WERI-Rb-1 (cell line): ENCODE data around the gene WAS.
A peak's percentile ranks its signal among the peaks of the same experiment; 100 is the strongest.

Experiments
- DNase-seq: peaks from one replicate; pipeline ENCODE4 v3.0.0-alpha.2; 2020
- H3K27ac ChIP-seq: fragments of 250-450 bp; sonication (Bioruptor Pico); 2 replicates; pipeline ENCODE4 v1.5.1; 2020; ENCODE audit warnings: mild to moderate bottlenecking, moderate library complexity
- H3K27me3 ChIP-seq: fragments of 250-450 bp; sonication (Bioruptor Pico); 2 replicates; pipeline ENCODE4 v1.5.1; 2021; ENCODE audit warnings: mild to moderate bottlenecking, low read depth, moderate library complexity; ENCODE audit not compliant: insufficient read depth, severe bottlenecking
- H3K36me3 ChIP-seq: fragments of 250-450 bp; sonication (Bioruptor Pico); 2 replicates; pipeline ENCODE4 v1.5.1; 2020; ENCODE audit warnings: mild to moderate bottlenecking, moderate library complexity
- H3K4me3 ChIP-seq: 2 replicates; pipeline ENCODE4 v1.5.1; 2011; ENCODE audit warnings: low read depth, mild to moderate bottlenecking, control low read depth, low read length
- H3K9me3 ChIP-seq: fragments of 250-450 bp; sonication (Bioruptor Pico); 2 replicates; pipeline ENCODE4 v1.5.1; 2021; ENCODE audit warnings: mild to moderate bottlenecking, moderate library complexity; ENCODE audit not compliant: severe bottlenecking
- TF ChIP-seq, protein P1 (sequence below): IDR thresholded peaks from 2 replicates; pipeline ENCODE4 v1.5.1; 2011; ENCODE audit warnings: low read depth, mild to moderate bottlenecking, control low read depth, inconsistent platforms, low read length

Gene WAS

DNA sequence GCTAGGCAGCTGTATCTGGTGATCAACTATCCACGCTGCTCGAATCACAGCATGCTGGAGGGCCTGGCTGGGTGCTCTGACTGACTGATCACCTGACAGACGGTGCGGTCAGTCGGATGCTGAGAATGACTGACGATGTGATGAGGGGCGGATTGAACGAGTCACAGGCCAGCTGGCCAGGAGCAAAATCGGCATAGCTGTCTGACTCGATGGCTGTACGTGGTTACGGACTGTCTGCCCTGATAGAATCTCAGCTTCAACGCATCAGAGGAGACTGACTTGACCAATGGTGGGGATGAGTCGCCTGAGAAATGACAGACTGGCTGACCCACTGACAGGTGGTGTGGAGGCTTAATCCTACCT is 11.9 kb downstream of the WAS start:
- H3K36me3 ChIP-seq, result peaks cover 8% of the 10 kb centered on the region
- H3K9me3 ChIP-seq, result no peaks in the 10 kb centered on the region
- H3K27me3 ChIP-seq, result peaks cover 18% of the 10 kb centered on the region
- DNase-seq, result peak; percentile 53
- peak overlapping the region; percentile 53 for H3K4me3 ChIP-seq
- TF ChIP-seq, protein P1, sequence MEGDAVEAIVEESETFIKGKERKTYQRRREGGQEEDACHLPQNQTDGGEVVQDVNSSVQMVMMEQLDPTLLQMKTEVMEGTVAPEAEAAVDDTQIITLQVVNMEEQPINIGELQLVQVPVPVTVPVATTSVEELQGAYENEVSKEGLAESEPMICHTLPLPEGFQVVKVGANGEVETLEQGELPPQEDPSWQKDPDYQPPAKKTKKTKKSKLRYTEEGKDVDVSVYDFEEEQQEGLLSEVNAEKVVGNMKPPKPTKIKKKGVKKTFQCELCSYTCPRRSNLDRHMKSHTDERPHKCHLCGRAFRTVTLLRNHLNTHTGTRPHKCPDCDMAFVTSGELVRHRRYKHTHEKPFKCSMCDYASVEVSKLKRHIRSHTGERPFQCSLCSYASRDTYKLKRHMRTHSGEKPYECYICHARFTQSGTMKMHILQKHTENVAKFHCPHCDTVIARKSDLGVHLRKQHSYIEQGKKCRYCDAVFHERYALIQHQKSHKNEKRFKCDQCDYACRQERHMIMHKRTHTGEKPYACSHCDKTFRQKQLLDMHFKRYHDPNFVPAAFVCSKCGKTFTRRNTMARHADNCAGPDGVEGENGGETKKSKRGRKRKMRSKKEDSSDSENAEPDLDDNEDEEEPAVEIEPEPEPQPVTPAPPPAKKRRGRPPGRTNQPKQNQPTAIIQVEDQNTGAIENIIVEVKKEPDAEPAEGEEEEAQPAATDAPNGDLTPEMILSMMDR, result no peak
- peak overlapping the region; percentile 87 for H3K27ac ChIP-seq

DNA sequence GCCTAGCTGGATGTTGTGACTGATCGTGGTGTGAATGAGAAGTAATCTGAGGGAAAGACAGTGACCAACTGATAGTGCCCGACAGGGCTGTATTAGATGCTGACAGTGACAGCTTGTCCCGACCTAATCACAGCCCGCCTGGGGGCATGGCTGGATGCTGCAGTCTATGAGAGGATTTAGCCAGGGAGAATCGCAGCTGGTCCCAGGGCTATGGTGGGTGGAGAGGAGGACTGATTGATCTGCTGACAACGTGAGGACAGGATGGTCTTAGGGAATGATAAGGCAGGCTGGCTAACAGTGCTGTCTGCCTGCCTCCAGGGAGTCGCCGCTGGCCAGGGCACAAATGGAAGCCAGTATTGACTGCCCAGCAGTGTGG is 12.3 kb downstream of the WAS start:
- Histone ChIP-seq H3K36me3 (peaks cover 11% of the 10 kb centered on the region), H3K27ac (peak overlapping the region; percentile 87), H3K9me3 (no peaks in the 10 kb centered on the region), H3K27me3 (peaks cover 18% of the 10 kb centered on the region), H3K4me3 (peak overlapping the region; percentile 53)
- TF ChIP-seq, protein P1, result no peak
- DNase-seq, result peak; percentile 49

DNA sequence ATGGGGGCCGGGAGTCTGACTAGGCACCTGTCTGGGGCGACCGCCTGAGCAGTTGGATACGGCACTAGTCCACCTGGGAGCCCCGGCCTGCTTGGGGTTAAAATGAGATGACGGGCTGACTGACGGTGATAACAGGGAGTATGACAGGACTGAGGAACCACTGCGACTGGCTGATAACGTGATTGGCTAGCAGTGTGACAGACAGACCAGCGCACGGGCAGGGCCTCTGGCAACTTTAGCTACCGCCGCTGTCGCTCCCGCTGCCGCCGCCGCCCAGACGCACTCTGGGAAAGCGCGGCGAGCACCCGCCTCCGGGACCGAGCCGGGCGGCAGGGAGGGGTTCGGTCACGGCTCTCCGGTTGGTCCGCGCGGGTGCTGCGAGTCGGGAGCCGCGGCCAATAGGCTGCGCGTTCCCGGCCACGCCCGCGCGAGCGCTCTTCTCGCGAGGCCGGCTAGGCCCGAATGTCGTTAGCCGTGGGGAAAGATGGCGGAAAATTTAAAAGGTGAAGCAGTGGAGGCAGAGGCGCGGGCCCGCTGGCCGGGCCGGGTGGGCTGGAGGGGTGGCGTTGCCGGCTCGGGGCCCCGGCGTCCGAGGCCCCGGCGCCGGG is 12.8 kb downstream of the WAS start, which contains the start of gene SUV39H1:
SUV39H1 (plus strand) TSS at position 434 of the 608 bp plus-strand sequence; CDS start at position 485, 51 bp downstream.
- no peaks in the 10 kb centered on the region for H3K9me3 ChIP-seq
- peak; percentile 80 for DNase-seq
- TF ChIP-seq, protein P1, result no peak
- peaks cover 14% of the 10 kb centered on the region for H3K36me3 ChIP-seq
- H3K4me3 ChIP-seq, result peak within 1 kb of the TSS; percentile 53
- H3K27me3 ChIP-seq, result peaks cover 19% of the 10 kb centered on the region
- H3K27ac ChIP-seq, result peak within 1 kb of the TSS; percentile 87

DNA sequence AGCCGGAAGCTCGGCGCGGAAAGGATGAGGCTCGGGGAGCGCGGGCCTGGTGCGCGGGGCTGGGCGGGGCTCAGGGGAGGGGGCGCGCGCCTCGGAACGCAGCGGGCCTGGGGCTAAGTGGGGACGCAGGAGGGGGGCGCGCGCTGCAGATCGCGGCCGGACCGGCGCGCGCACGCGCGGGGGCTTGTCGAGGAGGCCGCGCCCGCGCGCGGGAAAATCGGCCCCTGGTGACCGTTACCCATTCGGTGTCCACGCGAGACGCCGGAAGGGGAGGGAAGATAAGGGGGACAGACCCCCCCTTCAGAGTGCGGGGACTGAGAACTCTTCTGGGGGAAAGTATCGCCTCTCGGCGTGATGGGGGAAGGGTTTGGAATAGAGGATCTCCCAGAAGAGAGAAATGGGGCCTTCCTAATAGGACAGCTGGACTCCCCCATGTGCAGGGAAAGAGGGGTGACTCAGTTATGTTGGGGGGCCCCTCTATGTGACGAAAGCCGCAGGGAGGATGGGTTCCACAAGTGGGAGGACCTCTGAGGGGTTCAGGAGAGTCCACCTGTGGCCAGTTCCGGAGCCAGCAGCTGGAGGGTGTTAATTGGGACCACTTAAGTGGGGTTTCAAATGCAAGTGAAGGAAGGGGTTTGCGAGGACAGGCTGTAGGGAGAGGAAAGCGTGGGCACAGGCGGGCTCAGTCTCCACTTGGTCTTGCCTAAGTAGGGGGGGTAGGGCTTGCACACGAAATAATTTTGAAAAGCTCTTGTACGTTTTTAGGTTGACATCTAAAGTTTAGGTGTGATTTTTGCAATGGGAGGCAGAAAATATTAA is 13.5 kb downstream of the WAS start:
- H3K27ac ChIP-seq, result peak overlapping the region; percentile 87
- peak overlapping the region; percentile 53 for H3K4me3 ChIP-seq
- H3K27me3 ChIP-seq, result peaks cover 21% of the 10 kb centered on the region
- peak; percentile 78 for DNase-seq
- H3K36me3 ChIP-seq, result peaks cover 22% of the 10 kb centered on the region
- no peaks in the 10 kb centered on the region for H3K9me3 ChIP-seq
- TF ChIP-seq, protein P1, result no peak

DNA sequence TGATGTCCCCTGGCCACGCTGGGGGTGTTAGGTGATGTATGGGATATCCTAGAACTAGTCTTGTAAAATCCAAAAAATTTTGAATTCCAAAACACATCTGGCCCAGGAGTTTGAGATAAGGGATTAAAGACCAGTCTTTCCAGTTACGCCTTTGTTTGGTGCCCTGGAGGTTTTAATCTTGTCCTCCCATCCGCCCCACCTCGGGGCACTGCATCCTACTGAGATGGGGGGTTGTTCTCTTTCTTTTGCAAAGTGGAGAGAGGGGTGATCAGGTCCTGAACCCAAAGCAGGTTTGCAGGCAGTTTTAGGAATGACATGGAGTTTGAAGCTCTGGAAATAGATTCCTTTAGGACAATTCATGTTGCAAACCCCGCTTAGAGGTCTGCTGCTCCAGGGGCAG is 14.7 kb downstream of the WAS start:
- H3K27ac ChIP-seq, result no peak overlapping the region
- H3K27me3 ChIP-seq, result peaks cover 21% of the 10 kb centered on the region
- no peak for DNase-seq
- H3K36me3 ChIP-seq, result peaks cover 32% of the 10 kb centered on the region
- H3K4me3 ChIP-seq, result no peak overlapping the region
- TF ChIP-seq, protein P1, result no peak
- no peaks in the 10 kb centered on the region for H3K9me3 ChIP-seq
